Astrocyte of the spinal cord (primary cell): ENCODE results near the gene TBCCD1.

Experiments
- DNase-seq: peaks from one replicate; pipeline ENCODE4 v3.0.0; 2011; ENCODE audit warnings: low read depth, low spot score
- H3K4me3 ChIP-seq: 2 replicates; pipeline ENCODE4 v1.5.1; 2011; ENCODE audit warnings: low read depth, mild to moderate bottlenecking, low read length, moderate library complexity
- in situ Hi-C: cut with HindIII; loops from 2 replicates; pipeline ENCODE4 v1.10.0; 2017; ENCODE audit warnings: low sequenced_read_pairs
- TF ChIP-seq, protein P1 (sequence below): IDR thresholded peaks from 2 replicates; pipeline ENCODE4 v1.5.1; 2012; ENCODE audit warnings: low read depth, mild to moderate bottlenecking, low read length, inconsistent platforms

The TBCCD1 gene

DNA sequence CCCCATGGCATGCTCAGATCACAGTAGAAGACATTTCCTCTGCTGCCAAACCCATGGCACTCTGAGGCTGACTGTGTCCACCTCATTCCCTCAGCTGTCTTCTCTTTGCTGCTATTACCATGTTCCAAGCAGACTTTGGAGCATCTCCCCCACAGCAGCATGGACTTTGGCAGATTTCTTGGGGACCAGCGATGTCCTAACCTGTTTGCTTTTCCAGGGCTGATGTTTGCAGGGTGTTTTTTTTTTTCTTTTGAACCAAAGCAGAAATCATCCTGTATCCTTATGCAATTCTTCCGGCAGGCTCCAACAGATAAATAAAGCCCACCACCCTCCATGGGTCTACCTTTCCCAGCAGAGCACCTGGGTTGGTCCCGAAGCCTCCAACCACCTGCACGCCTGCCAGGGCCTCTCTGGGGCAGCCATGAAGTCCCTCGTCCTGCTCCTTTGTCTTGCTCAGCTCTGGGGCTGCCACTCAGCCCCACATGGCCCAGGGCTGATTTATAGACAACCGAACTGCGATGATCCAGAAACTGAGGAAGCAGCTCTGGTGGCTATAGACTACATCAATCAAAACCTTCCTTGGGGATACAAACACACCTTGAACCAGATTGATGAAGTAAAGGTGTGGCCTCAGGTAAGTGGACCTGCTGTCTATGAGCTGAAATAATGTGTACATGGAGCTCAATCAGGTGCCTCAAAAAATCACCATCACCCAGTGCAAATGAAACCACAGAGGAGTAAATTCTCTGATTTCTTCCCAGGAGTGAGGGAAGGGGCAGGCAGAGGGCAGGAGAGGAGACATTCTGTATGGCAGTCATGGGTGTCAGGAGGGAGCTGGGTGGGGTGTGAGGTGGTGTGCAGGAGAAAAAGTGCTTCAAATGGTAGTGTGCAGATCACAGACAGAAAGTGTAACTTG is 45.8 kb upstream of the TBCCD1 start, which contains the start of gene AHSG:
AHSG (plus strand) TSS at position 340 of the 916 bp plus-strand sequence; CDS start at position 422, 82 bp downstream.
- no peak for DNase-seq
- TF ChIP-seq, protein P1, sequence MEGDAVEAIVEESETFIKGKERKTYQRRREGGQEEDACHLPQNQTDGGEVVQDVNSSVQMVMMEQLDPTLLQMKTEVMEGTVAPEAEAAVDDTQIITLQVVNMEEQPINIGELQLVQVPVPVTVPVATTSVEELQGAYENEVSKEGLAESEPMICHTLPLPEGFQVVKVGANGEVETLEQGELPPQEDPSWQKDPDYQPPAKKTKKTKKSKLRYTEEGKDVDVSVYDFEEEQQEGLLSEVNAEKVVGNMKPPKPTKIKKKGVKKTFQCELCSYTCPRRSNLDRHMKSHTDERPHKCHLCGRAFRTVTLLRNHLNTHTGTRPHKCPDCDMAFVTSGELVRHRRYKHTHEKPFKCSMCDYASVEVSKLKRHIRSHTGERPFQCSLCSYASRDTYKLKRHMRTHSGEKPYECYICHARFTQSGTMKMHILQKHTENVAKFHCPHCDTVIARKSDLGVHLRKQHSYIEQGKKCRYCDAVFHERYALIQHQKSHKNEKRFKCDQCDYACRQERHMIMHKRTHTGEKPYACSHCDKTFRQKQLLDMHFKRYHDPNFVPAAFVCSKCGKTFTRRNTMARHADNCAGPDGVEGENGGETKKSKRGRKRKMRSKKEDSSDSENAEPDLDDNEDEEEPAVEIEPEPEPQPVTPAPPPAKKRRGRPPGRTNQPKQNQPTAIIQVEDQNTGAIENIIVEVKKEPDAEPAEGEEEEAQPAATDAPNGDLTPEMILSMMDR, result no peak
- no peak within 1 kb of the TSS for H3K4me3 ChIP-seq
- in situ Hi-C loops, result no loop called here

DNA sequence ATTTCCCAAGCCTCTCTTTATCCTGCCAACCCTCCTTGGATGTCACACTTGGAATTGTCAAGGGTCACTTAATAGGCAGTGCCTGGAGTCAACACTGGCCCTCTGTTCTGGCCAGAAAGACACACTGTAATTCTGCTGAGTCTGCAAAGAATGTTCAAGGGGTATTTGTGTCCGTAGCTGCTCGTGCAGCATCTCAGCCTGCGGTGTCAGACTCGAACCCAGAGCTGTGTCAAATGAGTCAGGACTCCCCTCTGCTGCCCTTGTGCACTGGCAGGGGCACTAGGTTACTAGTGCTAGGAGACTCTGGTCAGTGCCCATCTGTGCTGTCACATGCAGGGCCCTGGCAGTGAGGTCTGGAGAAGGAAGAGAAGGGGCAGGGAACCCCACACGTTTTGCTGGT is 44.9 kb upstream of the TBCCD1 start:
- in situ Hi-C loops, result no loop called here
- no peak overlapping the region for H3K4me3 ChIP-seq
- TF ChIP-seq, protein P1, result no peak

DNA sequence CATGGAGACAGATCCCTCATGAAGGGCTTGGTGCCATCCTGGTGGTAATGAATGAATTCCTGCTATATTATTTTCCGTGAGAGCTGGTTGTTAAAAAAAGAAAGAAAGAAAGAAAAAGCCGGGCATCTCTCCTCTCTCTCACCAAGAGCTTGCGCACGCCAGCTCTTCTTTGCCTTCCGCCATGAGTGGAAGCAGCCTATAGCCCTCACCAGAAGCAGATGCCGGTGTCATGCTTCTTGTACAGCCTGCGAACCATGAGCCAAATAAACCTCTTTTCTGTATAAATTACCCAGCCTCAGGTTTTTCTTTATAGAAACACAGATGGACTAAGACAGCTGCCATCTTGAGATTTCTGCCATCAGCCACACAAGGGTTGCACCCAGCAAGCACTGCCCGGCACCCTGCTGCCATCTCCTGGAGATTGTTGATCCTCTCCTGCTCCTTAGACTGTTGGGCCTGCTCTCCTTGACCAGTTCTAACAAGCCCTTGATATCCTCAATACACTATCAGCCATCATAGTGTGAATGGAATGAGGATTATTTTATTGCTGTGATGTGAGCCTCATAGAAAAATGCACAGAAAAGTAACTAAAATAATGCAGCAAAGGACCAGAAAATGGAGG is 42.2 kb upstream of the TBCCD1 start:
- H3K4me3 ChIP-seq, result no peak overlapping the region
- in situ Hi-C loops, result no loop called here
- TF ChIP-seq, protein P1, result no peak
- no peak for DNase-seq

More for the DNA sequence above, 44.9 kb upstream of the TBCCD1 start:
- DNase-seq, result no peak

DNA sequence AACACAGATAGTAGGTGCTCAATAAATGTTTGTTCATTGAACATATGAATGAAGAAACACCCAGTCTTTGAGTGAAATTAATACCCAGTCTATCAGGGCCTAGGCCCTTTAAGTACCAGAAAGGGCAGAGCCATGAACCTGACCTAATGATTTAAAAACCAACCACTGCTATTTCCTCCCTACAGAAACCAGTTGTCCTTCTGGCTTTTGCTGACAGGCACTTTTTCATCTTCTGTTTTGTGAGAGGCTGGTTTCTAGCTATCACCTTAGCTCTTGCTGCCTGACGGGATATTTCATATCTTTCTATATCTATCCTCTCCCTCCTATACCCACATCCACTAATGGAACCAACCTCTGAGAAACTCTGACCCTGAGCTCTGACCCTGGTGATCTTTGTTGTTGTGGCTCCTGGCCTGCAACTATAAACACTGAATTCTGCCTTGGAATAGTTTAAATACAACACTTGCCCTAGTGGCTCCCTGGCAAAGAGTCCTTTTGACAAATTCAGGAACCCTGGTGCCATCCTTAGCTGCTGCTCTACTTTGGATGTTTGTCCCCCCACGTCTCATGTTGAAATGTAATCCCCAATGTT is 41.6 kb upstream of the TBCCD1 start:
- in situ Hi-C loops, result no loop called here
- DNase-seq, result no peak
- TF ChIP-seq, protein P1, result no peak
- no peak overlapping the region for H3K4me3 ChIP-seq

DNA sequence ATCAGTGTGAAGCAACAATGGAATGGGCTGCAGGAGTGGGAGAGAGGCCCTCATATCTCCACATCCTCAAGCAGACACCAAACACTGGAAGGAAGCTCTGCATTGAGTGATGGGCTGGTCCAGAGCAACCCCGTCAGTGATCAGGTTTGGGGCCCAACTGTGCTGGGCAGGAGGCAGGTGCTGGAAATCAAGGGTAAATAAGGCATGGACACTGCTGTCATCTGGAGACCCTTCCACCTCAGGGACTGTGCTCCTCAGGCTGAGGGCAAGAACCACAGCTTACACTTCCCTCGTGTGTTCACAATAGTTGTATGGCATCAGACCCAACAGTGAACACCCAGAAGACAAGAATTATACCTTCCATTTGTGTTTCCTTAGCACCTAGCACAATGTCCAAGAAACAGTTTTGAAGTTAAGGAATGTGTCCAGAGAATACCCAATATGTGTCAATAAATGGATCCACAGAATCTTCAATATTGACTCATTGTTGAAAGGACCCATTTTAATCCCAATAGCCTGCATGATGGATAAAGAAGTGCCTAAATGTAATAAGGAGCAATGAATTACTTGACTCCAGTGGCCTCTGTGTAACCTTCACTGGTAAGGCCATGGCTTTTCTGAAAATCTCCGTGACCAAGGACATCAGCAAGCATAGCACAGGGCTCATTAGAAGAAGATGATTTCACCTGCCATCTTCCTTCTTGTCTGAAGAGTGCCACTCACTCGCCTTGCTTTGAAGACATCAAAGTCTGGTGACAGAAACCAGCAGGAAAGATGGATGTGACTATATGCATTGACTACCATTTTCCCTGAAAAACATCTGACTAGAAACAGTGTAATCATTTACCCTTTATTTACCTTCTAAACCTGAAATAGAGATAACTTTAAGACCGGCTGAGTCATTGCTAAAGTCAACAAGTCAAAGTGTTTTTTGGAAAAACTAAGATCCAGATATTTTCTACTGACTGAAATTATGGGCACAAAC is 38.7 kb upstream of the TBCCD1 start:
- no peak overlapping the region for H3K4me3 ChIP-seq
- in situ Hi-C loops, result no loop called here
- TF ChIP-seq, protein P1, result no peak
- no peak for DNase-seq
